ENCODE measurements around the gene APOL4.

Gene APOL4

GRCh38 chr22:36244522-36245391 is 43.1 kb upstream of the APOL4 start:
- DNase-seq (ENCODE audit: extremely low spot score): no peak
- no peak for TF ChIP-seq CTCF (IDR thresholded peaks at IDR 0.05; ENCODE audit: control extremely low read depth, extremely low read depth, low read depth, missing control alignments)
- ChIA-PET POLR2A (no interaction called here), CTCF (interaction anchor here (1.5 to 2.4 kb wide), 2 partner anchors 9 to 28 kb away, joined by 4 to 14 read pairs; partner anchors contain the start of gene APOL1)

- POLR2A ChIA-PET: no interaction called here
- DNase-seq (ENCODE audit: extremely low spot score): no peak
- TF ChIP-seq CTCF (IDR thresholded peaks at IDR 0.05; ENCODE audit: control extremely low read depth, extremely low read depth, low read depth, missing control alignments): no peak
- CTCF ChIA-PET: interaction anchor here (1.5 to 2.4 kb wide), 3 partner anchors 10 to 57 kb away, joined by 4 to 14 read pairs (median 5); partner anchors contain the start of gene APOL1
Measured at GRCh38 chr22:36243986-36244385, 42.4 kb upstream of the APOL4 start.

- TF ChIP-seq CTCF (IDR thresholded peaks at IDR 0.05; ENCODE audit: control extremely low read depth, extremely low read depth, low read depth, missing control alignments): peak; percentile 77
- DNase-seq (ENCODE audit: extremely low spot score): peak; percentile 89
- CTCF ChIA-PET: interaction anchor here (0.7 to 4.1 kb wide), 27 partner anchors 9 to 103 kb away, joined by 3 to 46 read pairs (median 5); partner anchors contain the start of gene APOL1
- POLR2A ChIA-PET: interaction anchor here (0.7 to 1.4 kb wide), 3 partner anchors 12 to 18 kb away, joined by 3 to 6 read pairs (median 3); no protein-coding TSS in a partner anchor
Measured at GRCh38 chr22:36239401-36240171, 38.0 kb upstream of the APOL4 start, which contains the start of gene APOL2. TSS of gene APOL2 (minus strand) at chr22:36239527. CDS start at chr22:36233162, 6,365 bp downstream.

GRCh38 chr22:36239150-36239400 is 37.5 kb upstream of the APOL4 start:
- POLR2A ChIA-PET: interaction anchor here (0.7 to 1.4 kb wide), 3 partner anchors 11 to 19 kb away, joined by 3 to 6 read pairs (median 3); no protein-coding TSS in a partner anchor
- TF ChIP-seq CTCF (IDR thresholded peaks at IDR 0.05; ENCODE audit: control extremely low read depth, extremely low read depth, low read depth, missing control alignments): no peak
- CTCF ChIA-PET: interaction anchor here (0.7 to 4.1 kb wide), 26 partner anchors 9 to 102 kb away, joined by 3 to 46 read pairs (median 5); partner anchors contain the start of gene APOL1
- peak; percentile 28 for DNase-seq (ENCODE audit: extremely low spot score)

- POLR2A ChIA-PET: interaction anchor here (0.6 to 1.4 kb wide), 2 partner anchors 16 to 243 kb away, joined by 4 to 6 read pairs; partner anchors contain the start of gene TXN2
- CTCF ChIA-PET: interaction anchor here (0.7 to 4.1 kb wide), 30 partner anchors 10 to 173 kb away, joined by 3 to 46 read pairs (median 5); partner anchors contain the start of gene APOL1
- no peak for TF ChIP-seq CTCF (IDR thresholded peaks at IDR 0.05; ENCODE audit: control extremely low read depth, extremely low read depth, low read depth, missing control alignments)
- DNase-seq (ENCODE audit: extremely low spot score): no peak
Measured at GRCh38 chr22:36238373-36239149, 37.0 kb upstream of the APOL4 start.
